HEK293 (cell line): Measurements from ENCODE around the gene ZNF442.

Source experiments
- CTCF ChIP-seq: fragments of 450-650 bp; formaldehyde crosslinking; IDR thresholded peaks from 2 replicates; pipeline ENCODE4 v1.5.1; 2016; ENCODE audit warnings: missing biosample characterization, missing genetic modification characterization
- MEIS1 ChIP-seq: sonication (generic); formaldehyde crosslinking; IDR thresholded peaks from 2 replicates; pipeline ENCODE4 v1.8.1; 2022; ENCODE audit warnings: missing genetic modification reagents, mild to moderate bottlenecking, borderline replicate concordance
- MZF1 ChIP-seq: fragments of 450-650 bp; formaldehyde crosslinking; IDR thresholded peaks from 2 replicates; pipeline ENCODE4 v1.5.1; 2017; ENCODE audit warnings: missing biosample characterization, missing genetic modification characterization, borderline replicate concordance
- PBX3 ChIP-seq: sonication (generic); formaldehyde crosslinking; IDR thresholded peaks from 2 replicates; pipeline ENCODE4 v1.8.1; 2022; ENCODE audit warnings: mild to moderate bottlenecking, moderate library complexity, missing genetic modification reagents
- PRDM10 ChIP-seq: fragments of 450-650 bp; formaldehyde crosslinking; IDR thresholded peaks from 2 replicates; pipeline ENCODE4 v1.5.1; 2016; ENCODE audit warnings: missing biosample characterization, missing genetic modification characterization
- TRIM28 ChIP-seq: IDR thresholded peaks from 2 replicates; pipeline ENCODE4 v1.6.1; 2011; ENCODE audit warnings: low read length, control low read depth, borderline replicate concordance
- ZBTB17 ChIP-seq: fragments of 450-650 bp; formaldehyde crosslinking; IDR thresholded peaks from 2 replicates; pipeline ENCODE4 v1.5.1; 2016; ENCODE audit warnings: missing biosample characterization, missing genetic modification characterization
- ZIC2 ChIP-seq: fragments of 450-650 bp; formaldehyde crosslinking; IDR thresholded peaks from 2 replicates; pipeline ENCODE4 v1.5.1; 2016; ENCODE audit warnings: missing biosample characterization, missing genetic modification characterization
- ZNF10 ChIP-seq: fragments of 450-650 bp; formaldehyde crosslinking; IDR thresholded peaks from 2 replicates; pipeline ENCODE4 v1.5.1; 2017; ENCODE audit warnings: missing biosample characterization, missing genetic modification characterization
- ZNF148 ChIP-seq: fragments of 450-650 bp; formaldehyde crosslinking; IDR thresholded peaks from 2 replicates; pipeline ENCODE4 v1.5.0; 2017; ENCODE audit warnings: missing biosample characterization, missing genetic modification characterization, borderline replicate concordance
- ZNF157 ChIP-seq: fragments of 450-650 bp; formaldehyde crosslinking; IDR thresholded peaks from 2 replicates; pipeline ENCODE4 v1.5.1; 2016; ENCODE audit warnings: missing biosample characterization, missing genetic modification characterization
- ZNF16 ChIP-seq: fragments of 450-650 bp; formaldehyde crosslinking; IDR thresholded peaks from 2 replicates; pipeline ENCODE4 v1.5.1; 2016; ENCODE audit warnings: low read depth, missing biosample characterization, missing genetic modification characterization
- ZNF18 ChIP-seq: fragments of 450-650 bp; formaldehyde crosslinking; IDR thresholded peaks from 2 replicates; pipeline ENCODE4 v1.5.1; 2016; ENCODE audit warnings: missing biosample characterization, missing genetic modification characterization
- ZNF214 ChIP-seq: fragments of 450-650 bp; formaldehyde crosslinking; IDR thresholded peaks from 2 replicates; pipeline ENCODE4 v1.5.1; 2017; ENCODE audit warnings: missing biosample characterization, mild to moderate bottlenecking, missing genetic modification characterization, borderline replicate concordance
- ZNF223 ChIP-seq: fragments of 450-650 bp; formaldehyde crosslinking; IDR thresholded peaks from 2 replicates; pipeline ENCODE4 v1.5.1; 2016; ENCODE audit warnings: missing biosample characterization, missing genetic modification characterization
- ZNF280C ChIP-seq: fragments of 450-650 bp; formaldehyde crosslinking; IDR thresholded peaks from 2 replicates; pipeline ENCODE4 v1.5.1; 2016; ENCODE audit warnings: missing biosample characterization, missing genetic modification characterization
- ZNF292 ChIP-seq: fragments of 450-650 bp; formaldehyde crosslinking; IDR thresholded peaks from 2 replicates; pipeline ENCODE4 v1.5.1; 2016; ENCODE audit warnings: low read depth, missing biosample characterization, missing genetic modification characterization, borderline replicate concordance
- ZNF311 ChIP-seq: fragments of 450-650 bp; formaldehyde crosslinking; IDR thresholded peaks from 2 replicates; pipeline ENCODE4 v1.5.1; 2017; ENCODE audit warnings: missing biosample characterization, missing genetic modification characterization, borderline replicate concordance
- ZNF404 ChIP-seq: fragments of 450-650 bp; formaldehyde crosslinking; IDR thresholded peaks from 2 replicates; pipeline ENCODE4 v1.5.1; 2017; ENCODE audit warnings: missing biosample characterization, missing genetic modification characterization
- ZNF521 ChIP-seq: fragments of 450-650 bp; formaldehyde crosslinking; IDR thresholded peaks from 2 replicates; pipeline ENCODE4 v1.5.1; 2017; ENCODE audit warnings: missing biosample characterization, mild to moderate bottlenecking, missing genetic modification characterization
- ZNF530 ChIP-seq: fragments of 450-650 bp; formaldehyde crosslinking; IDR thresholded peaks from 2 replicates; pipeline ENCODE4 v1.5.1; 2016; ENCODE audit warnings: low read depth, missing biosample characterization, missing genetic modification characterization
- ZNF654 ChIP-seq: fragments of 450-650 bp; formaldehyde crosslinking; IDR thresholded peaks from 2 replicates; pipeline ENCODE4 v1.5.1; 2016; ENCODE audit warnings: low read depth, missing biosample characterization, missing genetic modification characterization
- ZNF660 ChIP-seq: fragments of 450-650 bp; IDR thresholded peaks from 2 replicates; pipeline ENCODE4 v1.5.1; 2018; ENCODE audit warnings: missing biosample characterization, mild to moderate bottlenecking, missing genetic modification characterization
- ZNF664 ChIP-seq: fragments of 450-650 bp; formaldehyde crosslinking; IDR thresholded peaks from 2 replicates; pipeline ENCODE4 v1.5.1; 2016; ENCODE audit warnings: missing biosample characterization, missing genetic modification characterization
- ZSCAN4 ChIP-seq: fragments of 450-650 bp; formaldehyde crosslinking; IDR thresholded peaks from 2 replicates; pipeline ENCODE4 v1.5.1; 2017; ENCODE audit warnings: missing biosample characterization, missing genetic modification characterization

The ZNF442 gene

GRCh38 chr19:12400633-12401502 is 35.4 kb upstream of the ZNF442 start, which contains the start of gene ZNF799 (continued):
- TF ChIP-seq ZNF404 (no peak), ZNF18 (no peak), ZNF664 (no peak), PBX3 (peak; percentile 90), PRDM10 (tag by site-specific recombination) (peak; percentile 34), TRIM28 (no peak), ZNF223 (tag by site-specific recombination) (no peak), ZBTB17 (tag by site-specific recombination) (peak; percentile 97), ZNF521 (tag by site-specific recombination) (no peak), ZNF157 (tag by site-specific recombination) (no peak), ZIC2 (tag by site-specific recombination) (no peak), ZNF280C (tag by site-specific recombination) (no peak), ZNF660 (tag by site-specific recombination) (peak; percentile 28; the same call in 1 of the 2 replicates), MEIS1 (CRISPR knock-in tag) (no peak), ZNF654 (tag by site-specific recombination) (no peak), MZF1 (no peak), ZNF16 (tag by site-specific recombination) (no peak), CTCF (tag by site-specific recombination) (peak; percentile 72), ZNF10 (tag by site-specific recombination) (no peak), ZNF311 (tag by site-specific recombination) (no peak), ZSCAN4 (no peak), ZNF292 (no peak), ZNF530 (tag by site-specific recombination) (no peak), ZNF148 (no peak), ZNF214 (tag by site-specific recombination) (no peak)
